CD14-positive monocyte (primary cell): ENCODE results near the gene VARS2. TPM values are rescaled to one million over a fixed set of nuclear protein-coding genes. Genes with fewer than 3 reads are reported as not detected.
A peak's percentile ranks its signal among the peaks of the same experiment; 100 is the strongest.

Source experiments
- DNase-seq, 3 donors: peaks; one replicate each; pipeline ENCODE4 v3.0.0-alpha.2; 2011 to 2022
- H2AFZ ChIP-seq: 2 replicates; pipeline ENCODE4 v1.6.0; 2012; ENCODE audit warnings: mild to moderate bottlenecking, low read depth, low read length, inconsistent platforms; ENCODE audit not compliant: insufficient read depth, poor library complexity, severe bottlenecking
- H3K27ac ChIP-seq, 2 donors: 1 replicate in 1 of 2; 2 replicates in 1 of 2; pipeline ENCODE4 v1.5.1; 2012 to 2013; ENCODE audit warnings: low read length in 2 of 2, control low read depth in 1 of 2, inconsistent platforms in 1 of 2, low read depth in 1 of 2, mild to moderate bottlenecking in 1 of 2
- H3K27me3 ChIP-seq, 2 donors: one replicate each; pipeline versions ENCODE4 v1.6.0 to v1.6.1; 2011 to 2013; ENCODE audit warnings: low read length in 2 of 2; ENCODE audit not compliant: control insufficient read depth in 2 of 2, insufficient read depth in 2 of 2
- H3K36me3 ChIP-seq, 2 donors: replicated peaks in 1 of 2; 1 replicate in 1 of 2; 2 replicates in 1 of 2; pipeline versions ENCODE4 v1.5.1 to v1.6.1; 2012 to 2013; ENCODE audit warnings: low read length in 2 of 2, control low read depth in 1 of 2, inconsistent platforms in 1 of 2, mild to moderate bottlenecking in 1 of 2; ENCODE audit not compliant: insufficient read depth in 2 of 2, control insufficient read depth in 1 of 2
- H3K4me1 ChIP-seq, 2 donors: 1 replicate in 1 of 2; 2 replicates in 1 of 2; pipeline versions ENCODE4 v1.5.1 to v1.6.1; 2012 to 2013; ENCODE audit warnings: low read length in 2 of 2, control low read depth in 1 of 2, inconsistent platforms in 1 of 2, mild to moderate bottlenecking in 1 of 2, moderate library complexity in 1 of 2; ENCODE audit not compliant: insufficient read depth in 2 of 2, control insufficient read depth in 1 of 2
- H3K4me2 ChIP-seq: replicated peaks from 2 replicates; pipeline ENCODE3; 2012; ENCODE audit warnings: low read length, moderate library complexity, mild to moderate bottlenecking; ENCODE audit not compliant: poor library complexity, severe bottlenecking; ENCODE audit errors: extremely low read depth
- H3K4me3 ChIP-seq, 3 experiments: fragments of 200-600 bp in 1 of 3; sonication (generic) in 1 of 3; replicated peaks in 1 of 3; 1 replicate in 2 of 3; 2 replicates in 1 of 3; pipeline ENCODE4 v1.5.1; 2011 to 2013; ENCODE audit warnings: low read length in 3 of 3, mild to moderate bottlenecking in 3 of 3, control low read depth in 2 of 3, low read depth in 2 of 3, inconsistent platforms in 1 of 3, moderate library complexity in 1 of 3
- H3K79me2 ChIP-seq: 2 replicates; pipeline ENCODE4 v1.6.0; 2012; ENCODE audit warnings: mild to moderate bottlenecking, control low read depth, inconsistent platforms, low read length, moderate library complexity; ENCODE audit not compliant: insufficient read depth
- H3K9ac ChIP-seq: 2 replicates; pipeline ENCODE4 v1.6.0; 2017; ENCODE audit warnings: low read length, mild to moderate bottlenecking; ENCODE audit not compliant: insufficient read depth, poor library complexity, severe bottlenecking
- H3K9me3 ChIP-seq, 2 donors: replicated peaks in 1 of 2; 1 replicate in 1 of 2; 2 replicates in 1 of 2; pipeline versions ENCODE4 v1.5.1 to v1.6.1; 2012 to 2013; ENCODE audit warnings: low read length in 2 of 2, control low read depth in 1 of 2; ENCODE audit not compliant: control insufficient read depth in 1 of 2, insufficient read depth in 1 of 2
- H4K20me1 ChIP-seq: 2 replicates; pipeline ENCODE4 v1.6.0; 2012; ENCODE audit warnings: mild to moderate bottlenecking, low read length, control low read depth, moderate library complexity; ENCODE audit not compliant: insufficient read depth
- H3K27ac Mint-ChIP-seq, 7 donors: one replicate each; pipeline ENCODE4 v1.8.0; 2020; ENCODE audit warnings: mild to moderate bottlenecking in 7 of 7, mixed read lengths in 7 of 7, moderate library complexity in 6 of 7, inconsistent platforms in 2 of 7
- H3K27me3 Mint-ChIP-seq, 3 donors: one replicate each; pipeline ENCODE4 v1.8.0; 2021 to 2022; ENCODE audit warnings: low read depth in 3 of 3, mild to moderate bottlenecking in 3 of 3, mixed read lengths in 3 of 3, moderate library complexity in 3 of 3, inconsistent platforms in 1 of 3
- H3K36me3 Mint-ChIP-seq, 2 donors: one replicate each; pipeline ENCODE4 v1.8.0; 2020; ENCODE audit warnings: mixed read lengths in 2 of 2, inconsistent platforms in 1 of 2, mild to moderate bottlenecking in 1 of 2
- H3K4me1 Mint-ChIP-seq: one replicate; pipeline ENCODE4 v1.8.0; 2020; ENCODE audit warnings: mild to moderate bottlenecking, mixed read lengths
- H3K4me3 Mint-ChIP-seq, 2 donors: one replicate each; pipeline ENCODE4 v1.8.0; 2020; ENCODE audit warnings: mild to moderate bottlenecking in 2 of 2, mixed read lengths in 2 of 2, moderate library complexity in 1 of 2
- H3K9me3 Mint-ChIP-seq, 7 donors: one replicate each; pipeline ENCODE4 v1.8.0; 2020 to 2022; ENCODE audit warnings: mixed read lengths in 7 of 7, mild to moderate bottlenecking in 6 of 7, moderate library complexity in 6 of 7, inconsistent platforms in 2 of 7
- WGBS: methylation state at CpG from one replicate; pipeline ENCODE4 v1.1.5; 2013; ENCODE audit warnings: missing lambda C conversion rate; ENCODE audit not compliant: insufficient coverage; 5-methylcytosine and 5-hydroxymethylcytosine counted together
- intact Hi-C, 2 donors: fragments of 100-400 bp; cut with micrococcal nuclease; formaldehyde crosslinking; loops; one replicate each; pipeline versions ENCODE4 v1.15.0 to v1.15.1; 2023
- polyA plus RNA-seq, 3 donors: library from polyadenylated mRNA; depleted of rRNA in 1 of 3; unstranded in 2 of 3; stranded (reverse) in 1 of 3; fragments of 300-500 nt in 2 of 3; fragments of >200 nt in 1 of 3; fragmentation: Illumina TruSeq in 2 of 3; gene quantifications; 1 replicate in 2 of 3; 2 replicates in 1 of 3; pipeline ENCODE4 v1.2.3, GENCODE V29; 2012 to 2021
- TF ChIP-seq, protein P1 (sequence below): fragments of 200-600 bp; IDR thresholded peaks from one replicate; pipeline ENCODE4 v1.8.0; 2022; ENCODE audit warnings: antibody characterized with exemption, mild to moderate bottlenecking

Gene VARS2
- polyA plus RNA-seq, 3 donors, result 7.6 to 15.5 (median 8.1) TPM

DNA sequence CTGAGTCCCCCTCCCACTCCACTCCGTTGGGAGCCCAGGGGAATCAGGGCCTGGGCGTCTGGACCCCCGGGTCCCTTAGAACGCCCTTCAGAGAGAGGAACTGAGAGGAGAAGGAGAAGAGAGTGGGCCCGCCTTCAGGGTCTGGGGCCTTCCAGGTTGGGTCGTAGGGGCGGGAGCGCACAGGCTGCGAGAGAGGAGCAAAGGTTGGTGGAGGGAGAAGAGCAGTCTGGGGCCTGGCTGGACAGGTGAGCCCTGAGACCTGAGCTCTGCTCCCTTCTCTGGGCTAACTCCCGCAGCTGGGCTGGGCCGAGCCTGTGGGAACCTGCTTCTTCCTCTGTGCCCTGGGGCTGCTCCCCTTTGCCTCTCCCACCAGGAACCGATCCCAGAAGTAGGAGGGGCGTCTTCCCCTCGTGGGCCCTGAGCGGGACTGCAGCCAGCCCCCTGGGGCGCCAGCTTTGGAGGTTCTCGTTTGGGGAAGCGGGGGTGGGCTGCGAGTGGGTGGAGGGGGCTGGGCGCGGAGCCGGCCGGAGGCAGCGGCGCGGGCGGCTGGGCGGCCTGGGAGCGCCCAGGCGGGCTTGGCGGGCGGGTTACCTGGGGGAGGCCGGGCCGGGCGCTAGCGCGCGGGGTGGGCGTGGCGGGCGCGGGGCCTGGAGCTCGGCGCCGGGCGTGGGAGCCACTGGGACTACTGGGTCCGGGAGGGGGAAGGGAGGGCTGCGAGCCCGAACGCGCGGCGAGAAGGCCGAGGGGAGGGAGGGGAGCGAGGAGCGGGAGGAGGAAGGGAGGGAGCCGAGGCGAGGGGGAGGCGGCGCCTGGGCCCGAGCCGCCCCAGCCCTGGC is 30.1 kb upstream of the VARS2 start, which contains the start of gene DDR1:
Gene DDR1, plus strand, starts transcription at position 835 of the 836 bp plus-strand sequence. CDS start 4,211 bp downstream, outside the sequence.
- H3K4me1 Mint-ChIP-seq, result peaks cover 23% of the 10 kb centered on the region

More for the DNA sequence above, 30.1 kb upstream of the VARS2 start, which contains the start of gene DDR1:
- no peaks in the 10 kb centered on the region for H4K20me1 ChIP-seq
- Mint-ChIP-seq H3K9me3 (peaks cover 0 to 5% (median 0%) of the 10 kb centered on the region in 7 donors), H3K27ac (peak within 1 kb of the TSS in 1 of 7 donors; percentile 74), H3K36me3 (peaks cover 0 to 5% of the 10 kb centered on the region in 2 donors), H3K4me3 (peak within 1 kb of the TSS; percentile 80 to 86), H3K27me3 (peaks cover 36 to 58% (median 40%) of the 10 kb centered on the region in 3 donors)
- peaks cover 4 to 55% of the 10 kb centered on the region in 2 donors for H3K27me3 ChIP-seq
- peaks cover 9 to 11% of the 10 kb centered on the region in 2 donors for H3K4me1 ChIP-seq
- peak within 1 kb of the TSS; percentile 59 for H3K9ac ChIP-seq
- H3K79me2 ChIP-seq, result no peaks in the 10 kb centered on the region
- no peaks in the 10 kb centered on the region for H3K36me3 ChIP-seq
- TF ChIP-seq, protein P1, sequence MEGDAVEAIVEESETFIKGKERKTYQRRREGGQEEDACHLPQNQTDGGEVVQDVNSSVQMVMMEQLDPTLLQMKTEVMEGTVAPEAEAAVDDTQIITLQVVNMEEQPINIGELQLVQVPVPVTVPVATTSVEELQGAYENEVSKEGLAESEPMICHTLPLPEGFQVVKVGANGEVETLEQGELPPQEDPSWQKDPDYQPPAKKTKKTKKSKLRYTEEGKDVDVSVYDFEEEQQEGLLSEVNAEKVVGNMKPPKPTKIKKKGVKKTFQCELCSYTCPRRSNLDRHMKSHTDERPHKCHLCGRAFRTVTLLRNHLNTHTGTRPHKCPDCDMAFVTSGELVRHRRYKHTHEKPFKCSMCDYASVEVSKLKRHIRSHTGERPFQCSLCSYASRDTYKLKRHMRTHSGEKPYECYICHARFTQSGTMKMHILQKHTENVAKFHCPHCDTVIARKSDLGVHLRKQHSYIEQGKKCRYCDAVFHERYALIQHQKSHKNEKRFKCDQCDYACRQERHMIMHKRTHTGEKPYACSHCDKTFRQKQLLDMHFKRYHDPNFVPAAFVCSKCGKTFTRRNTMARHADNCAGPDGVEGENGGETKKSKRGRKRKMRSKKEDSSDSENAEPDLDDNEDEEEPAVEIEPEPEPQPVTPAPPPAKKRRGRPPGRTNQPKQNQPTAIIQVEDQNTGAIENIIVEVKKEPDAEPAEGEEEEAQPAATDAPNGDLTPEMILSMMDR, result no peak
- H3K4me3 ChIP-seq, result peak within 1 kb of the TSS; percentile 37 to 75 (median 42)
- no peaks in the 10 kb centered on the region for H3K9me3 ChIP-seq
- H3K27ac ChIP-seq, result no peak within 1 kb of the TSS
- peak within 1 kb of the TSS; percentile 83 for H3K4me2 ChIP-seq
- intact Hi-C loops, result loop anchor here in 1 of 2 donors (5.0 kb wide), 1 partner anchor 42 kb away; no protein-coding TSS in a partner anchor
- WGBS, result 1% methylated on average over 52 of the region's 62 CpGs
- DNase-seq, result peak in 1 of 3 donors; percentile 6
- H2AFZ ChIP-seq, result peak within 1 kb of the TSS; percentile 81
